Uterus (tissue), 4 donors: Measurements from ENCODE around the gene LCNL1. TPM values are rescaled to one million over a fixed set of nuclear protein-coding genes. Genes with fewer than 3 reads are reported as not detected.

Experiments used
- DNase-seq, 2 donors: peaks; one replicate each; pipeline ENCODE4 v3.0.0-alpha.2; 2019 to 2020
- H3K27ac ChIP-seq, 2 donors: fragments of 200-600 bp; sonication (generic); 1 replicate in 1 of 2; 2 replicates in 1 of 2; pipeline ENCODE4 v1.5.1; 2016 to 2018
- H3K27me3 ChIP-seq, 2 donors: fragments of 200-600 bp; sonication (generic); one replicate each; pipeline ENCODE4 v1.5.1; 2018 to 2019; ENCODE audit warnings: control low read depth in 1 of 2
- H3K36me3 ChIP-seq, 2 donors: fragments of 200-600 bp; sonication (generic); one replicate each; pipeline ENCODE4 v1.5.1; 2019; ENCODE audit warnings: control low read depth in 1 of 2
- H3K4me1 ChIP-seq, 2 donors: fragments of 200-600 bp; sonication (generic); one replicate each; pipeline ENCODE4 v1.5.1; 2018 to 2019; ENCODE audit warnings: control low read depth in 1 of 2
- H3K4me3 ChIP-seq, 2 donors: fragments of 200-600 bp; sonication (generic); 1 replicate in 1 of 2; 2 replicates in 1 of 2; pipeline ENCODE4 v1.5.1; 2018 to 2019; ENCODE audit warnings: mild to moderate bottlenecking in 1 of 2
- H3K9me3 ChIP-seq, 2 donors: fragments of 200-600 bp; sonication (generic); one replicate each; pipeline ENCODE4 v1.5.1; 2019; ENCODE audit warnings: control low read depth in 1 of 2
- CTCF ChIP-seq, 4 experiments: fragments of 200-600 bp in 2 of 4; fragments of 450-650 bp in 2 of 4; sonication (generic) in 2 of 4; IDR thresholded peaks; one replicate each; pipeline ENCODE4 v1.5.1; 2016 to 2019; ENCODE audit warnings: antibody characterized with exemption in 4 of 4, mild to moderate bottlenecking in 2 of 4, moderate library complexity in 1 of 4
- POLR2A ChIP-seq, 2 donors: fragments of 450-650 bp; IDR thresholded peaks; one replicate each; pipeline ENCODE4 v1.6.1; 2016; ENCODE audit warnings: antibody characterized with exemption in 2 of 2, mild to moderate bottlenecking in 1 of 2, moderate library complexity in 1 of 2
- intact Hi-C: fragments of 100-400 bp; cut with DNase I; formaldehyde crosslinking; loops from one replicate; pipeline ENCODE4 v1.15.1; 2023; ENCODE audit warnings: low total_unique reads
- total RNA-seq, 4 donors: library from RNA; depleted of rRNA in 3 of 4; stranded (reverse); fragments of >200 nt in 3 of 4; gene quantifications; one replicate each; pipeline versions ENCODE4 v1.1.0 to v1.2.4, GENCODE V29; 2014 to 2023
- donor health status: DM: yes; HTN: yes; CAD: no.

LCNL1 gene
- total RNA-seq, 4 donors from 2014 or later, result under 0.01 to 6.9 (median 0.54) TPM

- Histone ChIP-seq H3K27ac (no peak overlapping the region), H3K27me3 (no peaks in the 10 kb centered on the region), H3K36me3 (no peaks in the 10 kb centered on the region), H3K9me3 (no peaks in the 10 kb centered on the region), H3K4me1 (no peaks in the 10 kb centered on the region), H3K4me3 (no peak overlapping the region)
- DNase-seq, result no peak
- TF ChIP-seq CTCF (IDR thresholded peaks at IDR 0.05) (no peak), POLR2A (IDR thresholded peaks at IDR 0.05) (no peak)
- intact Hi-C loops, result no loop called here
Measured at GRCh38 chr9:136969150-136969549, 13.6 kb upstream of the LCNL1 start.

GRCh38 chr9:136969774-136970173 lies 13.0 kb upstream of the LCNL1 start:
- Histone ChIP-seq H3K27ac (no peak overlapping the region), H3K27me3 (no peaks in the 10 kb centered on the region), H3K4me3 (no peak overlapping the region), H3K36me3 (no peaks in the 10 kb centered on the region), H3K9me3 (no peaks in the 10 kb centered on the region), H3K4me1 (no peaks in the 10 kb centered on the region)
- no peak for TF ChIP-seq CTCF (IDR thresholded peaks at IDR 0.05)
- no peak for TF ChIP-seq POLR2A (IDR thresholded peaks at IDR 0.05)
- intact Hi-C loops, result no loop called here
- DNase-seq, result no peak

GRCh38 chr9:136970361-136970760 lies 12.4 kb upstream of the LCNL1 start:
- H3K4me3 ChIP-seq, result no peak overlapping the region
- H3K27ac ChIP-seq, result no peak overlapping the region
- intact Hi-C loops, result no loop called here
- no peaks in the 10 kb centered on the region for H3K27me3 ChIP-seq
- no peak for TF ChIP-seq POLR2A (IDR thresholded peaks at IDR 0.05)
- TF ChIP-seq CTCF (IDR thresholded peaks at IDR 0.05), result no peak
- no peaks in the 10 kb centered on the region for H3K9me3 ChIP-seq
- no peak for DNase-seq
- no peaks in the 10 kb centered on the region for H3K36me3 ChIP-seq
- no peaks in the 10 kb centered on the region for H3K4me1 ChIP-seq

- H3K4me3 ChIP-seq, result no peak overlapping the region
- no peaks in the 10 kb centered on the region for H3K4me1 ChIP-seq
- intact Hi-C loops, result no loop called here
- no peak overlapping the region for H3K27ac ChIP-seq
- DNase-seq, result no peak
- no peaks in the 10 kb centered on the region for H3K9me3 ChIP-seq
- no peaks in the 10 kb centered on the region for H3K27me3 ChIP-seq
- TF ChIP-seq CTCF (IDR thresholded peaks at IDR 0.05) (no peak), POLR2A (IDR thresholded peaks at IDR 0.05) (no peak)
- H3K36me3 ChIP-seq, result no peaks in the 10 kb centered on the region
Measured at GRCh38 chr9:136971746-136972145, 11.0 kb upstream of the LCNL1 start.

DNA sequence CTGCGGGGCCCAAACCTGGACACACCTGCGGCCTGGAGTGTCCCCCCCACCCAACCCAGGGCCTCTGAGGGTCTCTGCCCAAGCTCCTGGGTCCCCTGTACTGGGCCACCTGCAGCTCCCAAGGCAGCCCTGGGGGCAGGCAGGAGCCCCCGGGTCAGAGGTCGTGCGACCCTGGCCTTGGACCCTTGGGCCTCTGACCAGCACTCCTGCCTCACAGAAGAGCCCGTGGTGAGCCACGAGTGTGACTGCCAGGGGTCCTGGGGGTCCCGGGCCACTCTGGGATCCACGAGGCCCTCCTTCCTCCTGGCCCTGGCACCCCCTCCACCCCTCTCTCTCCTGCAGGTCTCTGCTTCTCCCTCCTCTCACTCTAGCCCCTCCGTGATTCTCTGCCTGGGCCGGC lies 10.5 kb upstream of the LCNL1 start:
- Histone ChIP-seq H3K9me3 (no peaks in the 10 kb centered on the region), H3K27ac (no peak overlapping the region), H3K36me3 (no peaks in the 10 kb centered on the region), H3K4me1 (no peaks in the 10 kb centered on the region), H3K27me3 (no peaks in the 10 kb centered on the region), H3K4me3 (no peak overlapping the region)
- no peak for TF ChIP-seq POLR2A (IDR thresholded peaks at IDR 0.05)
- no peak for TF ChIP-seq CTCF (IDR thresholded peaks at IDR 0.05)
- intact Hi-C loops, result no loop called here
- no peak for DNase-seq
